ENCODE measurements around the gene ACP2. TPM values are rescaled to one million over a fixed set of nuclear protein-coding genes. Genes with fewer than 3 reads are reported as not detected.
"Not testable (repeated sequence)": the region's sequence is repeated elsewhere in the genome, so short reads cannot be mapped to it uniquely, and the experiment has no call there.

Gene ACP2
- total and polyA plus RNA-seq, 12 donors, result 17.2 to 42.6 (median 23.9) TPM

GRCh38 chr11:47215366-47215910, 33.2 kb downstream of the ACP2 start:
- H3K4me1 ChIP-seq, result peaks cover 11 to 55% (median 28%) of the 10 kb centered on the region in 9 donors
- intact Hi-C loops (cut with DNase I), result loop anchor here in 5 of 10 donors (2.0 to 5.0 kb wide), 3 partner anchors 29 to 42 kb away; partner anchors contain the start of genes PACSIN3 (in 3 of the 5), ARFGAP2 (in 2 of the 5) and NR1H3 (in 1 of the 5)

GRCh38 chr11:47213950-47214565, 34.6 kb downstream of the ACP2 start:
- Histone ChIP-seq H3K9me3 (no peaks in the 10 kb centered on the region), H3K4me1 (peaks cover 11 to 47% (median 21%) of the 10 kb centered on the region in 9 donors), H3K27ac (peak overlapping the region; percentile 76 to 97 (median 90)), H3K36me3 (peaks cover 0 to 21% (median 0%) of the 10 kb centered on the region in 9 donors), H3K27me3 (no peaks in the 10 kb centered on the region), H3K4me3 (peak overlapping the region; percentile 49 to 85 (median 66))
- 4 to 5% methylated on average over 20 of the region's 20 CpGs for WGBS, 2 donors
- peak; percentile 92 for DNase-seq
- TF ChIP-seq, protein P1, sequence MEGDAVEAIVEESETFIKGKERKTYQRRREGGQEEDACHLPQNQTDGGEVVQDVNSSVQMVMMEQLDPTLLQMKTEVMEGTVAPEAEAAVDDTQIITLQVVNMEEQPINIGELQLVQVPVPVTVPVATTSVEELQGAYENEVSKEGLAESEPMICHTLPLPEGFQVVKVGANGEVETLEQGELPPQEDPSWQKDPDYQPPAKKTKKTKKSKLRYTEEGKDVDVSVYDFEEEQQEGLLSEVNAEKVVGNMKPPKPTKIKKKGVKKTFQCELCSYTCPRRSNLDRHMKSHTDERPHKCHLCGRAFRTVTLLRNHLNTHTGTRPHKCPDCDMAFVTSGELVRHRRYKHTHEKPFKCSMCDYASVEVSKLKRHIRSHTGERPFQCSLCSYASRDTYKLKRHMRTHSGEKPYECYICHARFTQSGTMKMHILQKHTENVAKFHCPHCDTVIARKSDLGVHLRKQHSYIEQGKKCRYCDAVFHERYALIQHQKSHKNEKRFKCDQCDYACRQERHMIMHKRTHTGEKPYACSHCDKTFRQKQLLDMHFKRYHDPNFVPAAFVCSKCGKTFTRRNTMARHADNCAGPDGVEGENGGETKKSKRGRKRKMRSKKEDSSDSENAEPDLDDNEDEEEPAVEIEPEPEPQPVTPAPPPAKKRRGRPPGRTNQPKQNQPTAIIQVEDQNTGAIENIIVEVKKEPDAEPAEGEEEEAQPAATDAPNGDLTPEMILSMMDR (IDR thresholded peaks at IDR 0.05), result peak in 1 of 9 donors; percentile 6
- peak; percentile 91 to 96 (median 94) for ATAC-seq
- intact Hi-C loops (cut with DNase I), result loop anchor here in 7 of 10 donors (1.0 to 5.0 kb wide), 5 partner anchors 27 to 37 kb away; partner anchors contain the start of genes PACSIN3 (in 5 of the 7) and ARFGAP2 (in 3 of the 7)

More at GRCh38 chr11:47215366-47215910, 33.2 kb downstream of the ACP2 start:
- H3K36me3 ChIP-seq, result peaks cover 0 to 34% (median 0%) of the 10 kb centered on the region in 9 donors
- H3K27ac ChIP-seq, result peak overlapping the region; percentile 76 to 97 (median 90)
- ATAC-seq (no peak), DNase-seq (no peak)
- peak overlapping the region; percentile 49 to 85 (median 66) for H3K4me3 ChIP-seq
- no peaks in the 10 kb centered on the region for H3K27me3 ChIP-seq
- no peaks in the 10 kb centered on the region for H3K9me3 ChIP-seq
- TF ChIP-seq, protein P1 (IDR thresholded peaks at IDR 0.05), result no peak
- WGBS, 2 donors, result 11 to 17% methylated on average over 15 of the region's 15 CpGs

DNA sequence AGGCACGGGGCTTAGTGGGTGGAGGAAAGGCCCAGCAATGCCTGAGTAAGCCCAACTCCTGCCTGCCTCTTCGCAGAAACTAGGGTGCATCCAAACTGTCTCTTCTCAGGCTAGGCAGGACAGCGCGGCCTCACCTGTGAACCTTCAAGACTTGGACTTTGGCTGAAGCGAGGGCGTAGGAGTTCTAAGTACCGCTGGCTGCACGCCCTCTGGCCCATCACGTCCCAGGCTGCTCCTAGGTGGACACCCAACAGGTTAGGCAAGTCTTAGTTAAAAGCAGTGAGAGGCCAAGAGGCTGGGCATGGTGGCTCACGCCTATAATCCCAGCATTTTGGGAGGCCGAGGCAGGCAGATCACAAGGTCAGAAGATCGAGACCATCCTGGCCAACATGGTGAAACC, 35.7 kb downstream of the ACP2 start:
- Histone ChIP-seq H3K36me3 (peaks cover 0 to 9% (median 0%) of the 10 kb centered on the region in 9 donors), H3K27me3 (no peaks in the 10 kb centered on the region), H3K4me1 (peaks cover 11 to 40% (median 21%) of the 10 kb centered on the region in 9 donors), H3K4me3 (no peak overlapping the region), H3K9me3 (no peaks in the 10 kb centered on the region), H3K27ac (no peak overlapping the region)
- ATAC-seq (no peak), DNase-seq (no peak)
- TF ChIP-seq, protein P1 (IDR thresholded peaks at IDR 0.05), result no peak
- intact Hi-C loops (cut with DNase I), result loop anchor here in 1 of 10 donors (5.0 kb wide), 1 partner anchor 36 kb away; the partner anchor contains the start of gene ARFGAP2
- WGBS, 2 donors, result 92 to 94% methylated on average over 12 of the region's 12 CpGs

DNA sequence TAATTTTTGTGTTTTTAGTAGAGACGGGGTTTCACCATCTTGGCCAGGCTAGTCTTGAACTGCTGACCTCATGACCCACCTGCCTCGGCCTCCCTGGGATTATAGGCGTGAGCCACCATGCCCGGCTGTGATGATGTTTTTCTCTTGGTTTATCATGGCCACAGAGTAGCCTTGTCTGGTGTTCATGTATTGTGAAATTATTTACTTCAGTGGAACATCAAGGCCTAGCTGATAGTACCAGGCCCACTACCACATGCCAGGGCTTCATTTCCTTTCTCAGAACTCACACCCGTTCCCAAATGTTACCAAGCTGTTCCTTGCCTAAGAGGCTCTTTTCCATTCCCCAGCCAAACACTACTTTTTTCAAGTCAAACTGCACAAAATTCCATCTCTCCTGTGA, 40.0 kb downstream of the ACP2 start:
- Histone ChIP-seq H3K27ac (no peak overlapping the region), H3K27me3 (no peaks in the 10 kb centered on the region), H3K36me3 (no peaks in the 10 kb centered on the region), H3K9me3 (no peaks in the 10 kb centered on the region), H3K4me1 (peaks cover 0 to 2% (median 0%) of the 10 kb centered on the region in 9 donors), H3K4me3 (no peak overlapping the region)
- 92 to 94% methylated on average over 5 of the region's 5 CpGs for WGBS, 2 donors
- intact Hi-C loops (cut with DNase I), result no loop called here
- no peak for ATAC-seq
- DNase-seq, result no peak
- TF ChIP-seq, protein P1 (IDR thresholded peaks at IDR 0.05), result no peak

- H3K9me3 ChIP-seq; H3K27me3 ChIP-seq; intact Hi-C loops (cut with DNase I); H3K36me3 ChIP-seq; H3K4me1 ChIP-seq; H3K27ac ChIP-seq; H3K4me3 ChIP-seq; ATAC-seq; DNase-seq: not testable (repeated sequence)
- WGBS, 2 donors, result 94 to 95% methylated on average over 13 of the region's 13 CpGs
Observed at GRCh38 chr11:47208008-47208552, 40.5 kb downstream of the ACP2 start.
